Left forelimb (tissue), 1 donor: Measurements from ENCODE around the gene MYO3B.
A peak's percentile ranks its signal among the peaks of the same experiment; 100 is the strongest.
"Not testable (repeated sequence)": the region's sequence is repeated elsewhere in the genome, so short reads cannot be mapped to it uniquely, and the experiment has no call there.

ENCODE experiments used
- DNase-seq: peaks from one replicate; pipeline ENCODE4 v3.0.0-alpha.2; 2018; ENCODE audit warnings: low spot score

The MYO3B gene

GRCh38 chr2:170509452-170510193, 331.7 kb downstream of the MYO3B start:
- DNase-seq = no peak

GRCh38 chr2:170512266-170512665, 334.3 kb downstream of the MYO3B start:
- DNase-seq = no peak

GRCh38 chr2:170514140-170514539, 336.2 kb downstream of the MYO3B start:
- DNase-seq = no peak

GRCh38 chr2:170517538-170517937, 339.6 kb downstream of the MYO3B start:
- no peak for DNase-seq

- DNase-seq = no peak
These were observed 341.0 kb downstream of the MYO3B start for GRCh38 chr2:170518911-170519310.

- no peak for DNase-seq
These were observed 343.4 kb downstream of the MYO3B start for GRCh38 chr2:170521299-170521698.

GRCh38 chr2:170523506-170523905, 345.6 kb downstream of the MYO3B start:
- no peak for DNase-seq

GRCh38 chr2:170524828-170525565, 347.1 kb downstream of the MYO3B start:
- DNase-seq = no peak

GRCh38 chr2:170525566-170525900, 347.6 kb downstream of the MYO3B start:
- no peak for DNase-seq

- peak; percentile 70 for DNase-seq
These were observed 352.4 kb downstream of the MYO3B start for GRCh38 chr2:170530284-170530745.

GRCh38 chr2:170530803-170531564, 353.0 kb downstream of the MYO3B start:
- no peak for DNase-seq

GRCh38 chr2:170531876-170532275, 353.9 kb downstream of the MYO3B start:
- DNase-seq = no peak

GRCh38 chr2:170533156-170533555, 355.2 kb downstream of the MYO3B start:
- DNase-seq = no peak

- no peak for DNase-seq
These were observed 357.6 kb downstream of the MYO3B start for GRCh38 chr2:170535552-170535951.

GRCh38 chr2:170544817-170545216, 366.9 kb downstream of the MYO3B start:
- DNase-seq = no peak

GRCh38 chr2:170548304-170548703, 370.4 kb downstream of the MYO3B start:
- DNase-seq = no peak

GRCh38 chr2:170550501-170550900, 372.6 kb downstream of the MYO3B start:
- DNase-seq = no peak

GRCh38 chr2:170551899-170552298, 374.0 kb downstream of the MYO3B start:
- DNase-seq = not testable (repeated sequence)

- DNase-seq = no peak
These were observed 375.8 kb downstream of the MYO3B start for GRCh38 chr2:170553748-170554147.

GRCh38 chr2:170554278-170554955, 376.5 kb downstream of the MYO3B start:
- DNase-seq = no peak

- no peak for DNase-seq
These were observed 385.0 kb downstream of the MYO3B start for GRCh38 chr2:170562928-170563327.

GRCh38 chr2:170563401-170563800, 385.5 kb downstream of the MYO3B start:
- DNase-seq = no peak
